PC-9 (cell line): ENCODE data around the gene FBXL13.
"Not testable (repeated sequence)": the region's sequence is repeated elsewhere in the genome, so short reads cannot be mapped to it uniquely, and the experiment has no call there.

Experiments
- EZH2 ChIP-seq: fragments of 200-600 bp; sonication (generic); IDR thresholded peaks from 2 replicates; pipeline ENCODE4 v1.8.0; 2017; ENCODE audit warnings: antibody characterized with exemption, low read depth
- TF ChIP-seq, protein P1 (sequence below): fragments of 200-600 bp; sonication (generic); conservative IDR thresholded peaks from 2 replicates; pipeline ENCODE4 v1.6.1; 2017; ENCODE audit warnings: mixed run types, antibody characterized with exemption, mild to moderate bottlenecking, moderate library complexity

DNA sequence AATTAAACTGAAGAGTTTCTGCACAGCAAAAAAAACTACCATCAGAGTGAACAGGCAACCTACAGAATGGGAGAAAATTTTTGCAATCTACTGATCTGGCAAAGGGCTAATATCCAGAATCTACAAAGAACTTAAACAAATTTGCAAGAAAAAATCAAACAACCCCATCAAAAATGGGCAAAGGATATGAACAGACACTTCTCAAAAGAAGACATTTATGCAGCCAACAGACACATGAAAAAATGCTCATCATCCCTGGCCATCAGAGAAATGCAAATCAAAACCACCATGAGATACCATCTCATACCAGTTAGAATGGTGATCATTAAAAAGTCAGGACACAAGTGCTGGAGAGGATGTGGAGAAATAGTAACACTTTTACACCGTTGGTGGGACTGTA lies 53.1 kb downstream of the FBXL13 start:
- TF ChIP-seq, protein P1, sequence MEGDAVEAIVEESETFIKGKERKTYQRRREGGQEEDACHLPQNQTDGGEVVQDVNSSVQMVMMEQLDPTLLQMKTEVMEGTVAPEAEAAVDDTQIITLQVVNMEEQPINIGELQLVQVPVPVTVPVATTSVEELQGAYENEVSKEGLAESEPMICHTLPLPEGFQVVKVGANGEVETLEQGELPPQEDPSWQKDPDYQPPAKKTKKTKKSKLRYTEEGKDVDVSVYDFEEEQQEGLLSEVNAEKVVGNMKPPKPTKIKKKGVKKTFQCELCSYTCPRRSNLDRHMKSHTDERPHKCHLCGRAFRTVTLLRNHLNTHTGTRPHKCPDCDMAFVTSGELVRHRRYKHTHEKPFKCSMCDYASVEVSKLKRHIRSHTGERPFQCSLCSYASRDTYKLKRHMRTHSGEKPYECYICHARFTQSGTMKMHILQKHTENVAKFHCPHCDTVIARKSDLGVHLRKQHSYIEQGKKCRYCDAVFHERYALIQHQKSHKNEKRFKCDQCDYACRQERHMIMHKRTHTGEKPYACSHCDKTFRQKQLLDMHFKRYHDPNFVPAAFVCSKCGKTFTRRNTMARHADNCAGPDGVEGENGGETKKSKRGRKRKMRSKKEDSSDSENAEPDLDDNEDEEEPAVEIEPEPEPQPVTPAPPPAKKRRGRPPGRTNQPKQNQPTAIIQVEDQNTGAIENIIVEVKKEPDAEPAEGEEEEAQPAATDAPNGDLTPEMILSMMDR, result not testable (repeated sequence)
- TF ChIP-seq EZH2, result not testable (repeated sequence)
